HG02970 (cell line): ENCODE measurements around the gene NPM1.

ENCODE experiments used
- ATAC-seq: cut with Tn5 transposase; IDR thresholded peaks from one replicate; pipeline ENCODE4 v1.9.1; 2021; ENCODE audit warnings: mild to moderate bottlenecking, moderate library complexity, moderate number of reproducible peaks; ENCODE audit not compliant: unreplicated experiment, low FRiP score

The NPM1 gene

GRCh38 chr5:171425596-171426244 is 38.1 kb downstream of the NPM1 start:
- no peak for ATAC-seq

- no peak for ATAC-seq
Measured at GRCh38 chr5:171426266-171426665, 38.6 kb downstream of the NPM1 start.

GRCh38 chr5:171426680-171427079 is 39.0 kb downstream of the NPM1 start:
- no peak for ATAC-seq

- no peak for ATAC-seq
Measured at GRCh38 chr5:171427318-171428167, 39.9 kb downstream of the NPM1 start.

- ATAC-seq = no peak
Measured at GRCh38 chr5:171428168-171428696, 40.6 kb downstream of the NPM1 start.

- no peak for ATAC-seq
Measured at GRCh38 chr5:171428809-171429542, 41.3 kb downstream of the NPM1 start.

- ATAC-seq = no peak
Measured at GRCh38 chr5:171429543-171429910, 41.9 kb downstream of the NPM1 start.

- no peak for ATAC-seq
Measured at GRCh38 chr5:171431251-171431777, 43.7 kb downstream of the NPM1 start.

GRCh38 chr5:171432076-171432475 is 44.4 kb downstream of the NPM1 start:
- no peak for ATAC-seq

GRCh38 chr5:171432583-171433351 is 45.1 kb downstream of the NPM1 start:
- ATAC-seq = no peak

GRCh38 chr5:171433352-171433698 is 45.7 kb downstream of the NPM1 start:
- no peak for ATAC-seq

- no peak for ATAC-seq
Measured at GRCh38 chr5:171433982-171434676, 46.5 kb downstream of the NPM1 start.

- no peak for ATAC-seq
Measured at GRCh38 chr5:171434874-171435273, 47.2 kb downstream of the NPM1 start.

- no peak for ATAC-seq
Measured at GRCh38 chr5:171435908-171436307, 48.3 kb downstream of the NPM1 start.

- ATAC-seq = no peak
Measured at GRCh38 chr5:171436804-171437285, 49.2 kb downstream of the NPM1 start.

- no peak for ATAC-seq
Measured at GRCh38 chr5:171437286-171437821, 49.7 kb downstream of the NPM1 start.

GRCh38 chr5:171438738-171439137 is 51.1 kb downstream of the NPM1 start:
- no peak for ATAC-seq

GRCh38 chr5:171441246-171441791 is 53.7 kb downstream of the NPM1 start:
- no peak for ATAC-seq
